Natural killer cell (primary cell): Measurements from ENCODE around the gene NXN. TPM values are rescaled to one million over a fixed set of nuclear protein-coding genes. Genes with fewer than 3 reads are reported as not detected.

Experiments used
- ATAC-seq, 3 donors: fragments of 150-1000 bp in 2 of 3; fragments of 200-7000 bp in 1 of 3; cut with Tn5 transposase; 1 replicate in 1 of 3; 2 replicates in 2 of 3; pipeline ENCODE4 v1.10.0; 2021; ENCODE audit warnings: mild to moderate bottlenecking in 2 of 3, moderate library complexity in 2 of 3
- DNase-seq, 2 donors: peaks; one replicate each; pipeline versions ENCODE4 v3.0.0 to v3.0.0-alpha.2; 2013 to 2021; ENCODE audit warnings: mixed read lengths in 1 of 2
- H3K27ac ChIP-seq: one replicate; pipeline ENCODE4 v1.5.1; 2013; ENCODE audit warnings: mild to moderate bottlenecking, low read length
- H3K27me3 ChIP-seq: one replicate; pipeline ENCODE4 v1.6.1; 2013; ENCODE audit warnings: low read length; ENCODE audit not compliant: control insufficient read depth, insufficient read depth
- H3K36me3 ChIP-seq: one replicate; pipeline ENCODE4 v1.6.1; 2013; ENCODE audit warnings: low read length; ENCODE audit not compliant: control insufficient read depth, insufficient read depth
- H3K4me1 ChIP-seq: one replicate; pipeline ENCODE4 v1.6.1; 2013; ENCODE audit warnings: low read length; ENCODE audit not compliant: control insufficient read depth, insufficient read depth
- H3K4me3 ChIP-seq: one replicate; pipeline ENCODE4 v1.5.1; 2013; ENCODE audit warnings: low read length
- H3K9me3 ChIP-seq: one replicate; pipeline ENCODE4 v1.6.1; 2013; ENCODE audit warnings: low read length; ENCODE audit not compliant: control insufficient read depth, insufficient read depth
- H3K27ac Mint-ChIP-seq, 2 donors: one replicate each; pipeline ENCODE4 v1.8.0; 2022; ENCODE audit warnings: mild to moderate bottlenecking in 2 of 2, mixed read lengths in 2 of 2, moderate library complexity in 1 of 2
- H3K27me3 Mint-ChIP-seq, 2 donors: one replicate each; pipeline ENCODE4 v1.8.0; 2022; ENCODE audit warnings: low read depth in 2 of 2, mixed read lengths in 2 of 2
- H3K36me3 Mint-ChIP-seq: one replicate; pipeline ENCODE4 v1.8.0; 2022; ENCODE audit warnings: mixed read lengths
- H3K4me1 Mint-ChIP-seq, 2 donors: one replicate each; pipeline ENCODE4 v1.8.0; 2022; ENCODE audit warnings: mixed read lengths in 2 of 2
- H3K4me3 Mint-ChIP-seq: one replicate; pipeline ENCODE4 v1.8.0; 2022; ENCODE audit warnings: mild to moderate bottlenecking, moderate library complexity, mixed read lengths
- H3K9me3 Mint-ChIP-seq, 2 donors: one replicate each; pipeline ENCODE4 v1.8.0; 2022; ENCODE audit warnings: mixed read lengths in 2 of 2
- WGBS: methylation state at CpG from one replicate; pipeline ENCODE4 v1.1.7; 2013; ENCODE audit warnings: missing lambda C conversion rate; ENCODE audit not compliant: insufficient coverage; 5-methylcytosine and 5-hydroxymethylcytosine counted together
- intact Hi-C: fragments of 100-400 bp; cut with micrococcal nuclease; formaldehyde crosslinking; loops from one replicate; pipeline ENCODE4 v1.14.2; 2022
- total RNA-seq, 4 donors: library from RNA; stranded (reverse); fragments of 120-200 nt in 1 of 4; gene quantifications; one replicate each; pipeline versions ENCODE4 v1.2.3 to v1.2.4, GENCODE V29; 2013 to 2022
- TF ChIP-seq, protein P1 (sequence below): fragments of 200-600 bp; IDR thresholded peaks from one replicate; pipeline ENCODE4 v1.8.0; 2022; ENCODE audit warnings: antibody characterized with exemption

NXN gene
- total RNA-seq, 3 donors from 2014 or later (not counting 1 experiment from before 2014, with no cell fraction given), result 0.14 to 0.55 TPM; not detected in 1

GRCh38 chr17:921161-921560 is 58.4 kb downstream of the NXN start:
- intact Hi-C loops, result no loop called here
- Histone ChIP-seq H3K36me3 (no peaks in the 10 kb centered on the region), H3K4me1 (no peaks in the 10 kb centered on the region), H3K27ac (no peak overlapping the region), H3K4me3 (no peak overlapping the region), H3K27me3 (no peaks in the 10 kb centered on the region), H3K9me3 (no peaks in the 10 kb centered on the region)
- no peak overlapping the region for H3K4me3 Mint-ChIP-seq
- WGBS, result 94% methylated on average over 13 of the region's 13 CpGs
- no peaks in the 10 kb centered on the region for H3K9me3 Mint-ChIP-seq
- no peak overlapping the region for H3K27ac Mint-ChIP-seq
- TF ChIP-seq, protein P1, sequence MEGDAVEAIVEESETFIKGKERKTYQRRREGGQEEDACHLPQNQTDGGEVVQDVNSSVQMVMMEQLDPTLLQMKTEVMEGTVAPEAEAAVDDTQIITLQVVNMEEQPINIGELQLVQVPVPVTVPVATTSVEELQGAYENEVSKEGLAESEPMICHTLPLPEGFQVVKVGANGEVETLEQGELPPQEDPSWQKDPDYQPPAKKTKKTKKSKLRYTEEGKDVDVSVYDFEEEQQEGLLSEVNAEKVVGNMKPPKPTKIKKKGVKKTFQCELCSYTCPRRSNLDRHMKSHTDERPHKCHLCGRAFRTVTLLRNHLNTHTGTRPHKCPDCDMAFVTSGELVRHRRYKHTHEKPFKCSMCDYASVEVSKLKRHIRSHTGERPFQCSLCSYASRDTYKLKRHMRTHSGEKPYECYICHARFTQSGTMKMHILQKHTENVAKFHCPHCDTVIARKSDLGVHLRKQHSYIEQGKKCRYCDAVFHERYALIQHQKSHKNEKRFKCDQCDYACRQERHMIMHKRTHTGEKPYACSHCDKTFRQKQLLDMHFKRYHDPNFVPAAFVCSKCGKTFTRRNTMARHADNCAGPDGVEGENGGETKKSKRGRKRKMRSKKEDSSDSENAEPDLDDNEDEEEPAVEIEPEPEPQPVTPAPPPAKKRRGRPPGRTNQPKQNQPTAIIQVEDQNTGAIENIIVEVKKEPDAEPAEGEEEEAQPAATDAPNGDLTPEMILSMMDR, result no peak
- DNase-seq (no peak), ATAC-seq (no peak)
- no peaks in the 10 kb centered on the region for H3K4me1 Mint-ChIP-seq
- peaks cover 15 to 24% of the 10 kb centered on the region in 2 donors for H3K27me3 Mint-ChIP-seq
- no peaks in the 10 kb centered on the region for H3K36me3 Mint-ChIP-seq

GRCh38 chr17:920190-920589 is 59.4 kb downstream of the NXN start:
- H3K4me1 Mint-ChIP-seq, result no peaks in the 10 kb centered on the region
- Histone ChIP-seq H3K27me3 (no peaks in the 10 kb centered on the region), H3K4me1 (no peaks in the 10 kb centered on the region), H3K4me3 (no peak overlapping the region), H3K36me3 (no peaks in the 10 kb centered on the region), H3K9me3 (no peaks in the 10 kb centered on the region), H3K27ac (no peak overlapping the region)
- no peak for DNase-seq
- no peak overlapping the region for H3K27ac Mint-ChIP-seq
- no peak overlapping the region for H3K4me3 Mint-ChIP-seq
- TF ChIP-seq, protein P1, result no peak
- ATAC-seq, result no peak
- intact Hi-C loops, result no loop called here
- peaks cover 10 to 15% of the 10 kb centered on the region in 2 donors for H3K27me3 Mint-ChIP-seq
- WGBS, result 88% methylated on average over 16 of the region's 16 CpGs
- H3K9me3 Mint-ChIP-seq, result no peaks in the 10 kb centered on the region
- H3K36me3 Mint-ChIP-seq, result no peaks in the 10 kb centered on the region

- Mint-ChIP-seq H3K4me3 (no peak overlapping the region), H3K27me3 (peaks cover 9 to 28% of the 10 kb centered on the region in 2 donors), H3K36me3 (no peaks in the 10 kb centered on the region), H3K4me1 (no peaks in the 10 kb centered on the region), H3K27ac (no peak overlapping the region), H3K9me3 (no peaks in the 10 kb centered on the region)
- ATAC-seq (no peak), DNase-seq (no peak)
- no peaks in the 10 kb centered on the region for H3K36me3 ChIP-seq
- no peaks in the 10 kb centered on the region for H3K9me3 ChIP-seq
- H3K4me1 ChIP-seq, result no peaks in the 10 kb centered on the region
- intact Hi-C loops, result no loop called here
- no peaks in the 10 kb centered on the region for H3K27me3 ChIP-seq
- 88% methylated on average over 30 of the region's 30 CpGs for WGBS
- H3K4me3 ChIP-seq, result no peak overlapping the region
- no peak overlapping the region for H3K27ac ChIP-seq
- TF ChIP-seq, protein P1, result no peak
Observed at GRCh38 chr17:917941-918740, 61.4 kb downstream of the NXN start.
